Measurements from ENCODE around the gene CDH5.

- TF ChIP-seq, protein P1, sequence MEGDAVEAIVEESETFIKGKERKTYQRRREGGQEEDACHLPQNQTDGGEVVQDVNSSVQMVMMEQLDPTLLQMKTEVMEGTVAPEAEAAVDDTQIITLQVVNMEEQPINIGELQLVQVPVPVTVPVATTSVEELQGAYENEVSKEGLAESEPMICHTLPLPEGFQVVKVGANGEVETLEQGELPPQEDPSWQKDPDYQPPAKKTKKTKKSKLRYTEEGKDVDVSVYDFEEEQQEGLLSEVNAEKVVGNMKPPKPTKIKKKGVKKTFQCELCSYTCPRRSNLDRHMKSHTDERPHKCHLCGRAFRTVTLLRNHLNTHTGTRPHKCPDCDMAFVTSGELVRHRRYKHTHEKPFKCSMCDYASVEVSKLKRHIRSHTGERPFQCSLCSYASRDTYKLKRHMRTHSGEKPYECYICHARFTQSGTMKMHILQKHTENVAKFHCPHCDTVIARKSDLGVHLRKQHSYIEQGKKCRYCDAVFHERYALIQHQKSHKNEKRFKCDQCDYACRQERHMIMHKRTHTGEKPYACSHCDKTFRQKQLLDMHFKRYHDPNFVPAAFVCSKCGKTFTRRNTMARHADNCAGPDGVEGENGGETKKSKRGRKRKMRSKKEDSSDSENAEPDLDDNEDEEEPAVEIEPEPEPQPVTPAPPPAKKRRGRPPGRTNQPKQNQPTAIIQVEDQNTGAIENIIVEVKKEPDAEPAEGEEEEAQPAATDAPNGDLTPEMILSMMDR (conservative IDR thresholded peaks at IDR 0.05; ENCODE audit: low read length), result no peak
- no peak for TF ChIP-seq EZH2phosphoT487 (IDR thresholded peaks at IDR 0.05; ENCODE audit: borderline replicate concordance, low read depth, low read length)
Measured at GRCh38 chr16:66434619-66435430, 68.3 kb downstream of the CDH5 start.
